ENCODE data around the gene PDZD2. TPM values are rescaled to one million over a fixed set of nuclear protein-coding genes. Genes with fewer than 3 reads are reported as not detected.
A peak's percentile ranks its signal among the peaks of the same experiment; 100 is the strongest.

Gene PDZD2
- total and polyA plus RNA-seq, 12 donors: 2.2 to 10.3 (median 5.0) TPM

- 33 to 59% (median 50%) methylated on average over 1 of the region's 1 CpG; no CpG with 5 or more reads in 1 of the 4 donors for WGBS, 4 donors
- no peaks in the 10 kb centered on the region for H3K9me3 ChIP-seq (replicated peaks in 1 of 3)
- peak; percentile 29 to 77 (median 66) for DNase-seq
- no peaks in the 10 kb centered on the region for H3K27me3 ChIP-seq
- no peaks in the 10 kb centered on the region for H3K36me3 ChIP-seq (replicated peaks in 1 of 2)
- intact Hi-C loops (cut with DNase I): no loop called here
- no peak overlapping the region for H3K27ac ChIP-seq
- no peaks in the 10 kb centered on the region for H3K4me1 ChIP-seq (replicated peaks in 1 of 2)
- no peak overlapping the region for H3K4me3 ChIP-seq
- no peak for TF ChIP-seq POLR2A (IDR thresholded peaks at IDR 0.05)
These were observed 172.3 kb downstream of the PDZD2 start for GRCh38 chr5:31811210-31811609.

- Histone ChIP-seq H3K4me3 (no peak overlapping the region), H3K27me3 (no peaks in the 10 kb centered on the region), H3K36me3 (replicated peaks in 1 of 2) (no peaks in the 10 kb centered on the region), H3K9me3 (replicated peaks in 1 of 3) (no peaks in the 10 kb centered on the region), H3K4me1 (replicated peaks in 1 of 2) (no peaks in the 10 kb centered on the region), H3K27ac (no peak overlapping the region)
- WGBS, 4 donors: 72 to 87% (median 80%) methylated on average over 3 of the region's 3 CpGs
- TF ChIP-seq CTCF (IDR thresholded peaks at IDR 0.05) (no peak), POLR2A (IDR thresholded peaks at IDR 0.05) (no peak)
- no peak for DNase-seq
- intact Hi-C loops (cut with DNase I): no loop called here
These were observed 176.4 kb downstream of the PDZD2 start for GRCh38 chr5:31815376-31815775.

- 66 to 78% (median 69%) methylated on average over 3 to 4 of the region's 4 CpGs for WGBS, 4 donors
- intact Hi-C loops (cut with DNase I): no loop called here
- no peak for DNase-seq
- no peak overlapping the region for H3K4me3 ChIP-seq
- TF ChIP-seq CTCF (IDR thresholded peaks at IDR 0.05) (no peak), POLR2A (IDR thresholded peaks at IDR 0.05) (no peak)
- H3K36me3 ChIP-seq (replicated peaks in 1 of 2): no peaks in the 10 kb centered on the region
- H3K27me3 ChIP-seq: no peaks in the 10 kb centered on the region
- no peaks in the 10 kb centered on the region for H3K4me1 ChIP-seq (replicated peaks in 1 of 2)
- H3K27ac ChIP-seq: no peak overlapping the region
- no peaks in the 10 kb centered on the region for H3K9me3 ChIP-seq (replicated peaks in 1 of 3)
These were observed 181.1 kb downstream of the PDZD2 start for GRCh38 chr5:31819926-31820516.

- Histone ChIP-seq H3K9me3 (replicated peaks in 1 of 3) (no peaks in the 10 kb centered on the region), H3K4me3 (no peak overlapping the region), H3K27ac (no peak overlapping the region), H3K27me3 (no peaks in the 10 kb centered on the region), H3K36me3 (replicated peaks in 1 of 2) (no peaks in the 10 kb centered on the region), H3K4me1 (replicated peaks in 1 of 2) (no peaks in the 10 kb centered on the region)
- WGBS, 4 donors: 34 to 66% (median 47%) methylated on average over 3 of the region's 3 CpGs
- TF ChIP-seq POLR2A (IDR thresholded peaks at IDR 0.05) (no peak), CTCF (IDR thresholded peaks at IDR 0.05) (no peak)
- DNase-seq: no peak
- intact Hi-C loops (cut with DNase I): no loop called here
These were observed 184.5 kb downstream of the PDZD2 start for GRCh38 chr5:31823472-31823871.

- H3K4me1 ChIP-seq (replicated peaks in 1 of 2): no peaks in the 10 kb centered on the region
- no peaks in the 10 kb centered on the region for H3K36me3 ChIP-seq (replicated peaks in 1 of 2)
- intact Hi-C loops (cut with DNase I): loop anchor here (5.0 kb wide), 2 partner anchors 252 to 267 kb away; no protein-coding TSS in a partner anchor
- no peak overlapping the region for H3K27ac ChIP-seq
- TF ChIP-seq POLR2A (IDR thresholded peaks at IDR 0.05) (no peak), CTCF (IDR thresholded peaks at IDR 0.05) (no peak)
- H3K4me3 ChIP-seq: no peak overlapping the region
- no peak for DNase-seq
- 43 to 60% (median 49%) methylated on average over 8 of the region's 8 CpGs for WGBS, 4 donors
- no peaks in the 10 kb centered on the region for H3K27me3 ChIP-seq
- no peaks in the 10 kb centered on the region for H3K9me3 ChIP-seq (replicated peaks in 1 of 3)
These were observed 186.1 kb downstream of the PDZD2 start for GRCh38 chr5:31824869-31825517.
